Measurements from ENCODE around the gene BAG1.

GRCh38 chr9:33304362-33304761, 39.9 kb upstream of the BAG1 start:
- TF ChIP-seq POLR2A (IDR thresholded peaks at IDR 0.05) (no peak), CTCF (IDR thresholded peaks at IDR 0.05) (no peak), POLR2AphosphoS5 (IDR thresholded peaks at IDR 0.05) (no peak)
